H1 (cell line): Measurements from ENCODE around the gene ELOVL3. TPM values are rescaled to one million over a fixed set of nuclear protein-coding genes. Genes with fewer than 3 reads are reported as not detected.

Experiments
- CTCF ChIA-PET: fragments of 300-600 bp; sonication (Branson Sonifier 250); formaldehyde crosslinking; loops from one replicate; lab custom pipeline; 2021; ENCODE audit not compliant: partially characterized antibody; lab: Charles Lee
- POLR2A ChIA-PET: fragments of 300-600 bp; sonication (Branson Sonifier 250); formaldehyde crosslinking; loops from one replicate; lab custom pipeline; 2021; ENCODE audit warnings: inconsistent platforms; ENCODE audit not compliant: partially characterized antibody; lab: Charles Lee
- DNase-seq, 2 experiments: peaks; one replicate each; pipeline versions ENCODE4 v3.0.0 to v3.0.0-alpha.2; 2010 to 2022; ENCODE audit warnings: low spot score in 2 of 2, low read depth in 1 of 2, mixed read lengths in 1 of 2
- FAIRE-seq: peaks from 2 replicates; lab custom pipeline; 2011; peaks lifted over from hg19 to GRCh38; lab: Jason Lieb, UNC
- H2AFZ ChIP-seq: 2 replicates; pipeline ENCODE4 v1.8.1; 2012; ENCODE audit warnings: low read length, inconsistent platforms
- H2AK5ac ChIP-seq: 2 replicates; pipeline ENCODE4 v1.6.1; 2013; ENCODE audit warnings: low read depth, low read length
- H2BK120ac ChIP-seq: replicated peaks from 2 replicates; pipeline ENCODE3; 2013; ENCODE audit warnings: low read depth, low read length, inconsistent platforms
- H2BK12ac ChIP-seq: 2 replicates; pipeline ENCODE4 v1.6.1; 2013; ENCODE audit warnings: low read depth, low read length
- H2BK15ac ChIP-seq: 2 replicates; pipeline ENCODE4 v1.6.1; 2013; ENCODE audit warnings: low read length
- H2BK20ac ChIP-seq: 2 replicates; pipeline ENCODE4 v1.6.1; 2013; ENCODE audit warnings: low read length
- H2BK5ac ChIP-seq: 2 replicates; pipeline ENCODE4 v1.6.1; 2013; ENCODE audit warnings: low read depth, low read length
- H3K14ac ChIP-seq: 2 replicates; pipeline ENCODE4 v1.6.1; 2013; ENCODE audit warnings: inconsistent platforms; ENCODE audit not compliant: insufficient read length
- H3K18ac ChIP-seq: 2 replicates; pipeline ENCODE4 v1.6.1; 2013; ENCODE audit warnings: low read length; ENCODE audit errors: extremely low read depth
- H3K23ac ChIP-seq: 2 replicates; pipeline ENCODE4 v1.6.1; 2013; ENCODE audit warnings: inconsistent platforms; ENCODE audit not compliant: insufficient read length
- H3K23me2 ChIP-seq: 2 replicates; pipeline ENCODE4 v1.6.1; 2013; ENCODE audit warnings: low read depth, low read length
- H3K27ac ChIP-seq: 2 replicates; pipeline ENCODE4 v1.6.1; 2011; ENCODE audit warnings: low read depth, low read length, inconsistent platforms
- H3K27me3 ChIP-seq, 4 experiments: replicated peaks in 1 of 4; 1 replicate in 1 of 4; 2 replicates in 3 of 4; pipeline versions ENCODE4 v1.6.1 to v1.8.1; 2011 to 2013; ENCODE audit warnings: low read length in 3 of 4, mild to moderate bottlenecking in 3 of 4, inconsistent platforms in 2 of 4, mixed read lengths in 2 of 4, moderate library complexity in 1 of 4; ENCODE audit not compliant: control insufficient read depth in 3 of 4, insufficient read depth in 3 of 4; ENCODE audit errors: extremely low read depth in 1 of 4
- H3K36me3 ChIP-seq, 4 experiments: 2 replicates each; pipeline versions ENCODE4 v1.6.1 to v1.8.1; 2011 to 2013; ENCODE audit warnings: mild to moderate bottlenecking in 4 of 4, low read length in 3 of 4, moderate library complexity in 2 of 4, control low read depth in 1 of 4, inconsistent platforms in 1 of 4; ENCODE audit not compliant: insufficient read depth in 4 of 4, control insufficient read depth in 2 of 4
- H3K4ac ChIP-seq: replicated peaks from 2 replicates; pipeline ENCODE3; 2013; ENCODE audit warnings: low read length, low read depth, mixed read lengths, inconsistent platforms; ENCODE audit not compliant: insufficient read length
- H3K4me1 ChIP-seq, 4 experiments: replicated peaks in 1 of 4; 1 replicate in 1 of 4; 2 replicates in 3 of 4; pipeline versions ENCODE4 v1.6.1 to v1.8.1; 2011 to 2013; ENCODE audit warnings: low read length in 3 of 4, inconsistent platforms in 2 of 4, mixed read lengths in 1 of 4; ENCODE audit not compliant: insufficient read depth in 4 of 4, control insufficient read depth in 3 of 4
- H3K4me2 ChIP-seq, 2 experiments: 2 replicates each; pipeline versions ENCODE4 v1.6.1 to v1.8.1; 2011 to 2013; ENCODE audit warnings: low read depth in 2 of 2, low read length in 2 of 2, control low read depth in 1 of 2, inconsistent platforms in 1 of 2, mild to moderate bottlenecking in 1 of 2; ENCODE audit not compliant: insufficient read depth in 1 of 2
- H3K4me3 ChIP-seq, 4 experiments: fragments of 200-600, 300-600 bp in 1 of 4; sonication (generic), shearing (Covaris generic), sonication (Bioruptor Twin) in 1 of 4; 2 replicates each; pipeline versions ENCODE4 v1.5.1 to v1.8.1; 2011 to 2016; ENCODE audit warnings: low read length in 4 of 4, low read depth in 3 of 4, control low read depth in 2 of 4, inconsistent platforms in 2 of 4, mild to moderate bottlenecking in 2 of 4, mixed read lengths in 1 of 4, moderate library complexity in 1 of 4; ENCODE audit not compliant: insufficient read depth in 2 of 4; ENCODE audit errors: extremely low read depth in 1 of 4
- H3K56ac ChIP-seq: replicated peaks from 2 replicates; pipeline ENCODE3; 2013; ENCODE audit warnings: low read depth, mild to moderate bottlenecking, mixed read lengths, low read length, inconsistent platforms; ENCODE audit not compliant: insufficient read length
- H3K79me1 ChIP-seq: 2 replicates; pipeline ENCODE4 v1.6.1; 2013; ENCODE audit warnings: low read depth, low read length, control low read depth
- H3K79me2 ChIP-seq, 2 experiments: 2 replicates each; pipeline versions ENCODE4 v1.6.1 to v1.8.1; 2012 to 2013; ENCODE audit warnings: low read length in 2 of 2, mild to moderate bottlenecking in 2 of 2, inconsistent platforms in 1 of 2; ENCODE audit not compliant: insufficient read depth in 2 of 2, control insufficient read depth in 1 of 2
- H3K9ac ChIP-seq, 4 experiments: replicated peaks in 1 of 4; 1 replicate in 1 of 4; 2 replicates in 3 of 4; pipeline versions ENCODE4 v1.6.1 to v1.8.1; 2011 to 2013; ENCODE audit warnings: low read depth in 3 of 4, low read length in 3 of 4, control low read depth in 2 of 4, mild to moderate bottlenecking in 2 of 4, moderate library complexity in 2 of 4, inconsistent platforms in 1 of 4; ENCODE audit errors: extremely low read depth in 1 of 4
- H3K9me3 ChIP-seq, 2 experiments: 2 replicates each; pipeline versions ENCODE4 v1.6.1 to v1.8.1; 2012 to 2013; ENCODE audit warnings: mild to moderate bottlenecking in 2 of 2, moderate library complexity in 2 of 2, control low read depth in 1 of 2, inconsistent platforms in 1 of 2, low read depth in 1 of 2, low read length in 1 of 2, mixed read lengths in 1 of 2; ENCODE audit not compliant: insufficient read depth in 2 of 2
- H4K20me1 ChIP-seq, 2 experiments: replicated peaks in 1 of 2; 2 replicates each; pipeline versions ENCODE3 to v1.8.1; 2011 to 2013; ENCODE audit warnings: inconsistent platforms in 2 of 2, low read length in 2 of 2, mild to moderate bottlenecking in 1 of 2; ENCODE audit not compliant: insufficient read depth in 2 of 2, control insufficient read depth in 1 of 2
- H4K5ac ChIP-seq: 2 replicates; pipeline ENCODE4 v1.6.1; 2013; ENCODE audit warnings: low read length, low read depth, mixed read lengths, inconsistent platforms; ENCODE audit not compliant: insufficient read length
- H4K8ac ChIP-seq: 2 replicates; pipeline ENCODE4 v1.8.0; 2013; ENCODE audit warnings: mild to moderate bottlenecking, moderate library complexity, low read length, inconsistent platforms; ENCODE audit not compliant: insufficient read depth; ENCODE audit errors: extremely low read depth
- H4K91ac ChIP-seq: replicated peaks from 2 replicates; pipeline ENCODE3; 2013; ENCODE audit warnings: low read length, mixed read lengths, inconsistent platforms; ENCODE audit not compliant: insufficient read length
- BRCA1 ChIP-seq: IDR thresholded peaks from 2 replicates; pipeline ENCODE4 v1.6.1; 2012; ENCODE audit warnings: low read depth, low read length, improper control_type of control experiment
- KDM1A ChIP-seq: fragments of 200-600, 300-600 bp; sonication (generic); IDR thresholded peaks from 2 replicates; pipeline ENCODE4 v1.7.1; 2016; ENCODE audit warnings: mild to moderate bottlenecking, low read length, borderline replicate concordance
- WGBS, 2 experiments: shearing (Covaris generic) in 1 of 2; methylation state at CpG; one replicate each; pipeline versions ENCODE4 v1.1.6 to v1.1.7; 2013 to 2015; ENCODE audit warnings: low lambda C conversion rate in 2 of 2, mixed read lengths in 2 of 2, inconsistent platforms in 1 of 2, low coverage in 1 of 2, missing lambda C conversion rate in 1 of 2; ENCODE audit not compliant: insufficient replicate concordance in 2 of 2, insufficient coverage in 1 of 2, insufficient read length in 1 of 2; ENCODE audit errors: extremely low coverage in 1 of 2, missing lambda C conversion rate in 1 of 2; 5-methylcytosine and 5-hydroxymethylcytosine counted together
- polyA plus RNA-seq, 7 experiments: library from polyadenylated mRNA; depleted of rRNA in 3 of 7; stranded (reverse) in 5 of 7; unstranded in 2 of 7; fragments of >200 nt in 5 of 7; fragments of 200-250 nt in 2 of 7; gene quantifications; 1 replicate in 5 of 7; 2 replicates in 1 of 7; 4 replicates in 1 of 7; pipeline versions ENCODE4 v1.2.1 to v1.2.3, GENCODE V29; 2011 to 2013; ENCODE audit warnings: missing spikeins in 2 of 7, mixed read lengths in 2 of 7
- total RNA-seq: library from RNA; stranded (reverse); fragmentation: NEBNext Ultra II Directional; extraction: Animal tissue kit (Norgen Biotek cat#: 25700); gene quantifications from 2 replicates; pipeline ENCODE4 v1.2.1, GENCODE V29; 2021

ELOVL3 gene
- total and polyA plus RNA-seq, 2 of the 8 experiments (the other 6 are each of a cell fraction or from before 2014, with no cell fraction given) = 0.27 TPM; not detected in 1

DNA sequence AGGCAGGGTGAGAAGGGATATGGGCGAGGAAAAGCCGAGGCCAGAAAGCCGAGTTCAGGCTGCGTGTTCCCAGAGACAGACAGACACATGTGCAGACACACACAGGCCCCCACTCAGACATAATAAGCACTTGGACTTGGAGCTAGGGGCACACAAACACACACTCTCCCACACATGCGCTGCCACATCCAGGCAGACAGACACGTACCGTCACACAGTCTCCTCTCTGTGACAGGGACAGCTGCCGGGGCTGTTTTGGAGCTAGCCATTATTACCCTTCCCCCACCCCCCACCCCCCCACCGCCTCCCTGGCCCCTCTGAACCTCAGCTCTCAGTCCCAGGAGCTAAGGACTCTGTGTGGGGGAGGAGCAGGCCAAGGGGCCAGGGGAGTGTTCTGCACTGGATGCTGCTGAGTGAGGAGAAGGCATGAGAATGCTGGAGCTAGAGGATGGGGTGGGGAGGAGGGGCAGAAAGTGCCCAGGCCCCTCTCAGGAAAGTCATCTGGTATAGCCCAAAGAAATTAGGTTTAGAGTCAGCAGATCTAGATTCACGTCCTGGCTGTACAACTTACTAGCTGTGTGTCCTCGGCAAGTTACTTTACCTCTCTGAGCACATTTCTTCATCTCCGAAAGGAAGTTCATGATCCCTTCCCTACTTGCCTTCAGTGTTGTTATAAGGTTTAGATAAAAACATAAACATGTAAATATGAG lies 8.9 kb downstream of the ELOVL3 start:
- DNase-seq = no peak
- CTCF ChIA-PET = interaction anchor here (0.6 to 24.6 kb wide), 13 partner anchors 8 to 275 kb away, joined by 3 to 862 read pairs (median 4); partner anchors contain the start of genes GBF1 and NFKB2
- Histone ChIP-seq H2BK12ac (no peak overlapping the region), H3K27me3 (peaks cover 37 to 94% (median 80%) of the 10 kb centered on the region in 4 experiments), H3K79me1 (no peaks in the 10 kb centered on the region), H2AFZ (no peak overlapping the region), H3K9ac (no peak overlapping the region), H2BK15ac (no peak overlapping the region), H3K23ac (no peak overlapping the region), H2BK120ac (no peak overlapping the region), H3K23me2 (peaks cover 7% of the 10 kb centered on the region; the same call in 1 of the 2 replicates), H3K14ac (no peak overlapping the region), H3K36me3 (no peaks in the 10 kb centered on the region), H2AK5ac (no peak overlapping the region), H3K4me1 (peaks cover 0 to 14% (median 1%) of the 10 kb centered on the region in 4 experiments; a peak in 2 of 7 replicates), H4K8ac (no peak overlapping the region), H4K5ac (no peak overlapping the region), H2BK20ac (no peak overlapping the region), H3K4me3 (no peak overlapping the region), H3K4ac (no peak overlapping the region), H3K4me2 (0 out of 4 replicates have a peak overlapping the region, but pooled peaks of 1 of the 2 experiments have one; percentile 22), H4K20me1 (peaks cover 0 to 7% of the 10 kb centered on the region in 2 experiments), H2BK5ac (no peak overlapping the region), H3K56ac (no peak overlapping the region), H3K79me2 (no peaks in the 10 kb centered on the region), H3K9me3 (no peaks in the 10 kb centered on the region), H4K91ac (no peak overlapping the region), H3K18ac (no peak overlapping the region), H3K27ac (no peak overlapping the region)
- 69% methylated on average over 11 of the region's 12 CpGs; no CpG with 5 or more reads in 1 of the 2 experiments for WGBS, 2 experiments
- no peak for TF ChIP-seq BRCA1
- 0 out of 2 replicates have a peak, but pooled peaks have one; percentile 20 for TF ChIP-seq KDM1A
- no peak for FAIRE-seq
- POLR2A ChIA-PET = interaction anchor here (1.4 kb wide), 2 partner anchors 77 to 161 kb away, joined by 4 to 6 read pairs; partner anchors contain the start of gene NFKB2
